ENCODE measurements around the gene FAM171A2. TPM values are rescaled to one million over a fixed set of nuclear protein-coding genes. Genes with fewer than 3 reads are reported as not detected.
A peak's percentile ranks its signal among the peaks of the same experiment; 100 is the strongest.
"Not testable (repeated sequence)": the region's sequence is repeated elsewhere in the genome, so short reads cannot be mapped to it uniquely, and the experiment has no call there.

FAM171A2 gene
- total RNA-seq, 1 donor from 2014 or later = 18.1 TPM

DNA sequence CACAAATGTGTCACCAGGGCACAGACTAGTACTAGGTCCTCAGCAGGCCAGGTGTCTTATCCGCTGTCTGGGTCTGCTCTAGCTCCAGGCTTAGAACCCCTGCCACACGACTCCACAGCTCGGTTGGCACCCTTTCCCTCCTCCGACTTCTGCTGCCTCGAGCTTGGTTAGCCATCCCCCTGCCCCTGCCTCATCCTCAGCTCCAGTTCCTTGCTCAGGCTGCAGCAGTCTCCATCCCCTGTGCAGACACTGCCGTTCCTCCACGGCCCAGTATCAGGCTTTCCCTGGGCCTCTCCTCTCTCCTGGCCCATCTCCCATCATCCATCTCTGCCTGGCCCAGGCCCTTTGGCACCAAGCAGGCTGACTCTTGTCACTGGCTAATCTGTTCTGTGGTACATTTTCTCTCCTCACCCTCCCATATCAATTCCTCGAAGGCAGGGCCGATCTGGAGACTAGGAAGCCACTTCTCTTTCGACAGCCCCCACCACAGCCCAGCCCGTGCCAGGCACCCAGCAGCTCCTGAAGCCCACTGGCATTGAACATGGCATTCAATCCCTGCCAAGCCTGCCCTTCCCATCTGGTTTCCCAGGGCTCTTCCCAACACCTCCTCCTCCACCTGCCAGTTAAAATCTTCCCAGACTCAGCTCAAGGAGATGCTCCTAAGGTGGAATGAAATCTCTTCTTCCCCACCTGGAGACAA, 20.0 kb downstream of the FAM171A2 start:
- Mint-ChIP-seq H3K27ac (no peak overlapping the region), H3K4me1 (peaks cover 9% of the 10 kb centered on the region), H3K36me3 (no peaks in the 10 kb centered on the region), H3K4me3 (peak overlapping the region; percentile 63), H3K9me3 (no peaks in the 10 kb centered on the region), H3K27me3 (ENCODE audit: insufficient read depth, low read depth) (peaks cover 18% of the 10 kb centered on the region)
- H3K27ac ChIP-seq = no peak overlapping the region
- peaks cover 9% of the 10 kb centered on the region for H4K20me1 ChIP-seq (ENCODE audit: low read depth)
- H3K4me2 ChIP-seq = no peak overlapping the region
- peak; percentile 1 for DNase-seq (ENCODE audit: low spot score)
- TF ChIP-seq EZH2 (IDR thresholded peaks at IDR 0.05) (no peak), EZH2phosphoT487 (IDR thresholded peaks at IDR 0.05) (no peak)
- H3K27me3 ChIP-seq = peaks cover 23% of the 10 kb centered on the region
- H3K4me1 ChIP-seq = no peaks in the 10 kb centered on the region
- H3K9ac ChIP-seq = no peak overlapping the region
- no peak overlapping the region for H2AFZ ChIP-seq (replicated peaks)
- peaks cover 11% of the 10 kb centered on the region for H3F3A ChIP-seq (ENCODE audit: low read depth)
- no peak overlapping the region for H3K4me3 ChIP-seq
- no peaks in the 10 kb centered on the region for H3K36me3 ChIP-seq
- H3K79me2 ChIP-seq (ENCODE audit: low read depth) = peaks cover 12% of the 10 kb centered on the region
- H3K9me3 ChIP-seq (ENCODE audit: low read depth) = no peaks in the 10 kb centered on the region

DNA sequence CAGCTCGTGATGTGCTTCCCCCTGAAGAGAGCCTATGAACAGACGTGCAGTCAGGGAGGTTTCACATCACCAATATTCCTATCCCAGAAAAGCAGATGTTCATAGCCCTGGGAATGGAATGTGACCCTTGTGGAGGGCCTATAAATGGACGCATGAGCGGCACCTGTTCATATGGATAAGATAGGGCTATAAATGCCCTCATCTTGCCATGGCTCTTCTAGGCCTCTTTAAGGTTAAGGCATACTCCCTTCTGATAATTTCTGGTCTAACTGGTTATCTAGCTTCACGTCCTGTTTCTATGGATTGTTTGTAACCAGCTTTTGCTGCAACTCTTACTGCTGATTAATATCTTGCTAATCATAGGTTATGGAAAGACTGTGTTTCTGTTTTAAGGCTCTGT, 23.1 kb downstream of the FAM171A2 start:
- H3K4me3 Mint-ChIP-seq; H3K36me3 Mint-ChIP-seq; H3K9me3 Mint-ChIP-seq; H3K9me3 ChIP-seq (ENCODE audit: low read depth); H3F3A ChIP-seq (ENCODE audit: low read depth); H3K4me1 Mint-ChIP-seq; H3K4me1 ChIP-seq; H3K27ac ChIP-seq; H3K4me2 ChIP-seq; H3K9ac ChIP-seq; H3K79me2 ChIP-seq (ENCODE audit: low read depth); H2AFZ ChIP-seq (replicated peaks); H3K36me3 ChIP-seq; H3K4me3 ChIP-seq; DNase-seq (ENCODE audit: low spot score); H3K27ac Mint-ChIP-seq; H4K20me1 ChIP-seq (ENCODE audit: low read depth): not testable (repeated sequence)
- peaks cover 19% of the 10 kb centered on the region for H3K27me3 Mint-ChIP-seq (ENCODE audit: insufficient read depth, low read depth)
- H3K27me3 ChIP-seq = peaks cover 23% of the 10 kb centered on the region

GRCh38 chr17:44338702-44339101, 25.0 kb downstream of the FAM171A2 start:
- Mint-ChIP-seq H3K27me3 (ENCODE audit: insufficient read depth, low read depth) (peaks cover 12% of the 10 kb centered on the region), H3K9me3 (no peaks in the 10 kb centered on the region), H3K27ac (no peak overlapping the region), H3K4me3 (no peak overlapping the region), H3K36me3 (no peaks in the 10 kb centered on the region), H3K4me1 (peaks cover 3% of the 10 kb centered on the region)
- H3K36me3 ChIP-seq = no peaks in the 10 kb centered on the region
- peaks cover 23% of the 10 kb centered on the region for H3K27me3 ChIP-seq
- H3K4me3 ChIP-seq = no peak overlapping the region
- H3K9ac ChIP-seq = no peak overlapping the region
- no peak overlapping the region for H3K27ac ChIP-seq
- H3F3A ChIP-seq (ENCODE audit: low read depth) = no peaks in the 10 kb centered on the region
- H3K4me1 ChIP-seq = no peaks in the 10 kb centered on the region
- H4K20me1 ChIP-seq (ENCODE audit: low read depth) = no peaks in the 10 kb centered on the region
- H3K4me2 ChIP-seq = no peak overlapping the region
- no peaks in the 10 kb centered on the region for H3K79me2 ChIP-seq (ENCODE audit: low read depth)
- TF ChIP-seq, protein P1, sequence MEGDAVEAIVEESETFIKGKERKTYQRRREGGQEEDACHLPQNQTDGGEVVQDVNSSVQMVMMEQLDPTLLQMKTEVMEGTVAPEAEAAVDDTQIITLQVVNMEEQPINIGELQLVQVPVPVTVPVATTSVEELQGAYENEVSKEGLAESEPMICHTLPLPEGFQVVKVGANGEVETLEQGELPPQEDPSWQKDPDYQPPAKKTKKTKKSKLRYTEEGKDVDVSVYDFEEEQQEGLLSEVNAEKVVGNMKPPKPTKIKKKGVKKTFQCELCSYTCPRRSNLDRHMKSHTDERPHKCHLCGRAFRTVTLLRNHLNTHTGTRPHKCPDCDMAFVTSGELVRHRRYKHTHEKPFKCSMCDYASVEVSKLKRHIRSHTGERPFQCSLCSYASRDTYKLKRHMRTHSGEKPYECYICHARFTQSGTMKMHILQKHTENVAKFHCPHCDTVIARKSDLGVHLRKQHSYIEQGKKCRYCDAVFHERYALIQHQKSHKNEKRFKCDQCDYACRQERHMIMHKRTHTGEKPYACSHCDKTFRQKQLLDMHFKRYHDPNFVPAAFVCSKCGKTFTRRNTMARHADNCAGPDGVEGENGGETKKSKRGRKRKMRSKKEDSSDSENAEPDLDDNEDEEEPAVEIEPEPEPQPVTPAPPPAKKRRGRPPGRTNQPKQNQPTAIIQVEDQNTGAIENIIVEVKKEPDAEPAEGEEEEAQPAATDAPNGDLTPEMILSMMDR (IDR thresholded peaks at IDR 0.05) = no peak
- no peak for TF ChIP-seq EZH2phosphoT487 (IDR thresholded peaks at IDR 0.05)
- TF ChIP-seq EZH2 (IDR thresholded peaks at IDR 0.05) = no peak
- no peaks in the 10 kb centered on the region for H3K9me3 ChIP-seq (ENCODE audit: low read depth)
- no peak overlapping the region for H2AFZ ChIP-seq (replicated peaks)
- DNase-seq (ENCODE audit: low spot score) = no peak

- Histone ChIP-seq H3K27me3 (peaks cover 8% of the 10 kb centered on the region), H3K9me3 (ENCODE audit: low read depth) (no peaks in the 10 kb centered on the region), H2AFZ (replicated peaks) (no peak overlapping the region), H3K27ac (no peak overlapping the region), H4K20me1 (ENCODE audit: low read depth) (no peaks in the 10 kb centered on the region), H3F3A (ENCODE audit: low read depth) (peaks cover 6% of the 10 kb centered on the region), H3K4me1 (no peaks in the 10 kb centered on the region), H3K79me2 (ENCODE audit: low read depth) (no peaks in the 10 kb centered on the region), H3K4me3 (no peak overlapping the region), H3K36me3 (no peaks in the 10 kb centered on the region), H3K9ac (no peak overlapping the region), H3K4me2 (no peak overlapping the region)
- Mint-ChIP-seq H3K4me3 (no peak overlapping the region), H3K4me1 (peaks cover 9% of the 10 kb centered on the region), H3K9me3 (no peaks in the 10 kb centered on the region), H3K27me3 (ENCODE audit: insufficient read depth, low read depth) (peaks cover 6% of the 10 kb centered on the region), H3K27ac (no peak overlapping the region), H3K36me3 (no peaks in the 10 kb centered on the region)
- TF ChIP-seq EZH2 (IDR thresholded peaks at IDR 0.05) = no peak
- no peak for TF ChIP-seq EZH2phosphoT487 (IDR thresholded peaks at IDR 0.05)
- TF ChIP-seq, protein P1 (IDR thresholded peaks at IDR 0.05) = no peak
- DNase-seq (ENCODE audit: low spot score) = no peak
Measured at GRCh38 chr17:44335968-44336367, 27.7 kb downstream of the FAM171A2 start.
